ENCODE results near the gene STAC.

STAC gene

DNA sequence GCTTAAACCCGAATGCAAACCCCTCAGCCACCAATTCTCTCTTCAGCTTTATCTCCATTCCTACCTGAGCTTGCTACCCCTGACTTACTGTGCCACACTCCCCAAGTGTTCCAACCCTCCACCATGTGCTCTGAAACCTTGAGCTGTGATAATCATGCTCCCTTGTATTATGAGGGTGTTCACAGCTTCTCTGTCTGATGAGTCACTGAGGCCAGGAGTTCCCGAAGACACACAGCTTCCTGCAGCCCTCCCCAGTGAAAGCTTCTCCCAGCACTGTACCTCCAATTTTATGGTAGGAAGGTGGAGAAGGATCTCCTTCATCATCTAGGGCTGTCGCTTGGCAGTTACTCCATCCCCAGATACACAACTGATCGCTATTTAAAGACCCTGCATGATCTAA, 24.9 kb downstream of the STAC start:
- TF ChIP-seq, protein P1, sequence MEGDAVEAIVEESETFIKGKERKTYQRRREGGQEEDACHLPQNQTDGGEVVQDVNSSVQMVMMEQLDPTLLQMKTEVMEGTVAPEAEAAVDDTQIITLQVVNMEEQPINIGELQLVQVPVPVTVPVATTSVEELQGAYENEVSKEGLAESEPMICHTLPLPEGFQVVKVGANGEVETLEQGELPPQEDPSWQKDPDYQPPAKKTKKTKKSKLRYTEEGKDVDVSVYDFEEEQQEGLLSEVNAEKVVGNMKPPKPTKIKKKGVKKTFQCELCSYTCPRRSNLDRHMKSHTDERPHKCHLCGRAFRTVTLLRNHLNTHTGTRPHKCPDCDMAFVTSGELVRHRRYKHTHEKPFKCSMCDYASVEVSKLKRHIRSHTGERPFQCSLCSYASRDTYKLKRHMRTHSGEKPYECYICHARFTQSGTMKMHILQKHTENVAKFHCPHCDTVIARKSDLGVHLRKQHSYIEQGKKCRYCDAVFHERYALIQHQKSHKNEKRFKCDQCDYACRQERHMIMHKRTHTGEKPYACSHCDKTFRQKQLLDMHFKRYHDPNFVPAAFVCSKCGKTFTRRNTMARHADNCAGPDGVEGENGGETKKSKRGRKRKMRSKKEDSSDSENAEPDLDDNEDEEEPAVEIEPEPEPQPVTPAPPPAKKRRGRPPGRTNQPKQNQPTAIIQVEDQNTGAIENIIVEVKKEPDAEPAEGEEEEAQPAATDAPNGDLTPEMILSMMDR (IDR thresholded peaks at IDR 0.05; ENCODE audit: low read depth, low read length) = no peak
- DNase-seq (ENCODE audit: low read depth in 2 of 2) = no peak
- no peak overlapping the region for H3K4me3 ChIP-seq (replicated peaks in 1 of 2; ENCODE audit: low read depth in 2 of 2, low read length in 2 of 2)

DNA sequence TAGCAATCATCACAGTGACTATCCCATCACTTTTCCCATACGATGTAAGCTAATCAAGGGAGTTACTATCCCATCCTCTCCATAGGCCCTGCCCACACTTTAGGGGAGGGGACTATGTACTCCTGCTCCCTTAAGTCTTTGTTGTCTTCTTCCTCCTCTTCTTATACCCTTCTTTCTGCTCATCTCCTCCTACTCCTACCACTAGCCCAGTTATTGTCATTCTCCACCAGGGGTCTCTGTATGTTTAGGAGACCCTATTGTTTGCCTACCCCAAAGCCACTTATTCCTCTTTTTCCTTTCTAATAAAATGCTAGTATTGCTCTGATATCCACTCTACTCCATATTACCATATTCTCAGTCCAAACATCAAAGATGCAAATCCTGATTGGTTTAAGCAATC, 27.8 kb downstream of the STAC start:
- TF ChIP-seq, protein P1 (IDR thresholded peaks at IDR 0.05; ENCODE audit: low read depth, low read length) = no peak
- H3K4me3 ChIP-seq (replicated peaks in 1 of 2; ENCODE audit: low read depth in 2 of 2, low read length in 2 of 2) = no peak overlapping the region
- peak in 1 of 2 donors; percentile 5 for DNase-seq (ENCODE audit: low read depth in 2 of 2)

DNA sequence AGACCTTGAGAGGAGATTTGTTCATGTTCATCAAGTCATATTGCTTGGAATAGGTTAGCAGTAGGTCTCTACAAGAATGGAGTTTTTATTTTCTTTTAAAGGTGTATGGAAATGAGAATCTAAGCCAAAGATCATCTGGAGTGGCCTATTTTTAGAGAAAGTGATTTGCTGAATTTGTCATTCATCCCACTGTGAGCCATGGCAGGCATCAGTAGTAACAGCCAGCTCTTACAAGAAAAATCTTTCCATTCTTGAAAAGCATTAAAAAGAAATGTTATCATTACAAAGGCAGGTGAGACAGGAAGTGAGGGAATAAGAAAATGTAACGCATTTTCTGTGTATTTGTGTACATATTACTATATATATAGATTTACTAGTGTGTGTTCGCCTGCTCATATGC, 29.6 kb downstream of the STAC start:
- DNase-seq (ENCODE audit: low read depth in 2 of 2) = no peak
- no peak overlapping the region for H3K4me3 ChIP-seq (replicated peaks in 1 of 2; ENCODE audit: low read depth in 2 of 2, low read length in 2 of 2)
- TF ChIP-seq, protein P1 (IDR thresholded peaks at IDR 0.05; ENCODE audit: low read depth, low read length) = no peak

DNA sequence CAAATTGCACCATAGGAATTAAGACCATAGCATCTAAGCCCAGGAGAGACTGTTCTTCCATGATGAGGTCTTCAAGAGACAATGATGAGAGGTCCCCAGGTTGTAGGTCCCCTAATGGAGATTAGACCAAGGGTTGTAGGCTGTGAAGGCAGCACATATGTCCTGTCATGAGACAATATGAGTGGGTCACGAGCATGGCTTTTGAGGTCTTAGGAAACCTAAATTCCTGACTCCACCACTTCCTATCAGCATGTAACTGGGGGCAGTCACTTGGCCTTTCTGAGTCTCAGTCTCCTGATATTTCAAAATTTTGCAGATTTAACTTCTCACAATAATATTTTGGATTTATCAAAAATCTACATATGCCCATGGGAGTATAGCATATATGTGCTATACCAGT, 31.3 kb downstream of the STAC start:
- DNase-seq (ENCODE audit: low read depth in 2 of 2) = no peak
- TF ChIP-seq, protein P1 (IDR thresholded peaks at IDR 0.05; ENCODE audit: low read depth, low read length) = no peak
- H3K4me3 ChIP-seq (replicated peaks in 1 of 2; ENCODE audit: low read depth in 2 of 2, low read length in 2 of 2) = no peak overlapping the region

DNA sequence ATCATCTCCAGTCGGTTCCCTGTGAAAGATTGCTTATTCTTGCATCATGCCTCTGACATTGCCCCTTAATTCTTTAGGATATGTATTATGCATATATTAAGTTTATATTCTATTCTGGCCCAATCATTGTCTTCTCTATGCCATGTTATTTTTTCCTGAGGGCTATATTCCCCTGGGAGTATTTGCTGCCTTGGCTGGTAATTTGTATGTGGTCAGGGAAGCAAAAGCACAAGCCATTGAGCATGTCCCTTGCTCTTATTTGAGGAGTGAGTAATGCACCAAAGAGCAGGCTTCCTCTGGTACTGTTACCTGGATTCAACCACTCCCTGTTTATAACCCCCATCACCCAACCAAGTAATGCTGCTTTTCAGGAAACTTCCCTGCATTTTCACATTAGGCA, 36.3 kb downstream of the STAC start:
- TF ChIP-seq, protein P1 (IDR thresholded peaks at IDR 0.05; ENCODE audit: low read depth, low read length) = no peak
- peak in 1 of 2 donors; percentile 5 for DNase-seq (ENCODE audit: low read depth in 2 of 2)

DNA sequence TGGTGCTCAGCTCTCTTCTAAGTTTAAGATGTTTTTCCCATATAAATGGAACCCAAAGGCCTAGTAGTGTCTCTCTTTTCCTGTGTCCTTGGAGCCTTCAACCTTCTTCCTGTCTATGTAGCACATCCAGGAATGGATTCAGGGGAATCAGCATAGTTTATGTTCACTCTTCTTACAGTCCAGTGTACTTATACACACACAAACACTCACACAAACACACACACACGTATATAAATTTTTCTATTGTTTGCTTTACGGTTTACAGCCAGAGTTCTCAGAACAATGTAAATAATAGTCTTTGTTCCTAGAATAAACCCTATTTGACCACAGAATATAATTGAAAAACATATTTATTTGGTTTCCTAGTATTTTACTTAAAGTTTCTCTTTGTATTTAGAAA, 36.9 kb downstream of the STAC start:
- TF ChIP-seq, protein P1 (IDR thresholded peaks at IDR 0.05; ENCODE audit: low read depth, low read length) = no peak
- H3K4me3 ChIP-seq (replicated peaks in 1 of 2; ENCODE audit: low read depth in 2 of 2, low read length in 2 of 2) = no peak overlapping the region
- no peak for DNase-seq (ENCODE audit: low read depth in 2 of 2)

More for the DNA sequence above, 36.3 kb downstream of the STAC start:
- H3K4me3 ChIP-seq (replicated peaks in 1 of 2; ENCODE audit: low read depth in 2 of 2, low read length in 2 of 2) = no peak overlapping the region

DNA sequence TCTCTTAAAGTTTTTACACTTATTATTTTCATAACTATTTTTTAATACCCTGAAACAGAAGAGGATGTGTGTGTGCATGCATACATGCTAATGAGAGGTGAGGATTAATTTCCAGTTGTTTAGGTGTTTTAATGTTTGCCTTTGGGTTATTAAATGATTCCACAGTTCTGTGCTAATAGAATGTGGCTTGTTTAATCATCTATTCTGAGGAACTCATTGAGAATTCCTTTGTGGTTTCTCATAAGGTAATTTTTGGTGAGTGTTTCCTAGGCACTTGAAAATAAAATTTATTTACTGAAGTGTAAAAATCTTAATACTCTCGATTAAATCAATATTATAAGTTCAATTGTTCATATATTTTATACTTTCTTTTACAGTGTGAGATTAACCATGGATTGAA, 38.0 kb downstream of the STAC start:
- no peak overlapping the region for H3K4me3 ChIP-seq (replicated peaks in 1 of 2; ENCODE audit: low read depth in 2 of 2, low read length in 2 of 2)
- TF ChIP-seq, protein P1 (IDR thresholded peaks at IDR 0.05; ENCODE audit: low read depth, low read length) = no peak
- DNase-seq (ENCODE audit: low read depth in 2 of 2) = peak in 1 of 2 donors; percentile 12

Measured in cardiac fibroblast (primary cell).